NCI-H1092 treated with DMSO at 0.1 percent for 48 hours (cell line): ENCODE data around the gene CACNA1I.

Experiments used
- DNase-seq: peaks from one replicate; lab custom pipeline; 2025; lab: John Stamatoyannopoulos, UW

CACNA1I gene

DNA sequence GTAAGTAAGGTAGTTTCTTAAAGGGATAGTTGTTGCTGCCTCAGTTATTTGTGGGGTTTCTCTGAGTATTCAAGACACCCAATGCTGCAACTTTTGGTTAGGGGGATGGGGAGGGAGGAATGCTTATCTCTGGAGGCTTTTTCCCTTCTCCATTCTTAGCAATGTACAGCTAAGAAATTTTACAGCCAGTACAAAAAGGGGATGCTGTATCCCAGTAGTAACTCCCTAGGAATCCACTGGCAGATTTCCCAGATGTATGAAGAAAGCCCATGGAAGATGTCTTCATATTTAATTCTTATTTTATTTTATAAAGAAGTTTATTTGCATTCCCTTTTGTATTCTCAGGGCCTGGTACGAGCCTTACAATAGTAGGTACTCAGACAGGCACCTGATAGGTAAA, 168.2 kb downstream of the CACNA1I start:
- DNase-seq = no peak
